Hepatocyte (in vitro differentiated cells): ENCODE measurements around the gene SPAG16.

Source experiments
- CTCF ChIP-seq: fragments of 200-600 bp; sonication (generic); IDR thresholded peaks from 2 replicates; pipeline ENCODE4 v1.5.1; 2016; ENCODE audit warnings: antibody characterized with exemption, mild to moderate bottlenecking; ENCODE audit not compliant: poor library complexity
- EZH2 ChIP-seq: fragments of 200-600 bp; sonication (generic); IDR thresholded peaks from 2 replicates; pipeline ENCODE4 v1.6.1; 2016; ENCODE audit warnings: antibody characterized with exemption, mild to moderate bottlenecking, borderline replicate concordance
- EZH2phosphoT487 ChIP-seq: fragments of 200-600 bp; sonication (generic); IDR thresholded peaks from one replicate; pipeline ENCODE4 v1.6.1; 2018; ENCODE audit warnings: antibody characterized with exemption, mild to moderate bottlenecking, low read depth, moderate library complexity; ENCODE audit not compliant: unreplicated experiment, severe bottlenecking

- no peak for TF ChIP-seq CTCF
- TF ChIP-seq EZH2: no peak
- TF ChIP-seq EZH2phosphoT487: no peak
Observed at GRCh38 chr2:214451516-214452275, 1167.4 kb downstream of the SPAG16 start.
